ENCODE results near the gene TNFRSF4.
"Not testable (repeated sequence)": the region's sequence is repeated elsewhere in the genome, so short reads cannot be mapped to it uniquely, and the experiment has no call there.

DNA sequence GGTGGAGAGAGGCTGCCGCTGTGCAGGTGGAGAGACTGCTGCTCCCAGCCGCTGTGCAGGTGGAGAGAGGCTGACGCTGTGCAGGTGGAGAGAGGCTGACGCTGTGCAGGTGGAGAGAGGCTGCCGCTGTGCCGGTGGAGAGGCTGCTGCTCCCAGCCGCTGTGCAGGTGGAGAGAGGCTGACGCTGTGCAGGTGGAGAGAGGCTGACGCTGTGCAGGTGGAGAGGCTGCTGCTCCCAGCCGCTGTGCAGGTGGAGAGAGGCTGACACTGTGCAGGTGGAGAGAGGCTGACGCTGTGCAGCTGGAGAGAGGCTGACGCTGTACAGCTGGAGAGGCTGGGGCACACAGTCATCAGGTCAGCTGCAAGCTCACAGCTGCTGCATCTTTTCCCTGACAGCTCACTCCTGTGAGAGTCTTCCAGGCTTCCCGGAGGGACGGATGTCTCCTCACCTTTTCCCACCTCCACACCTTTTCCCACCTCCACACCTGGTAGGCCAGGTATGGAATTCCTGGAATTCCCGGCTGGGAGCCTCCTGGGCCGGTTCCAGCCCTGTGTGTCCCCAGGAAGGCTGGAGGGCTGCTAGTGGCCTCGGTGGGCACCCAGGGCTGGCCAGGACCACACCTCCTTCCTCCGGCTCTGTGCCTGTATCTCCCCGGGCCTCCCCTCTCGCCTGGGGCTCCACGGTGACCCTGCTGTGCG, 37.7 kb downstream of the TNFRSF4 start:
- TF ChIP-seq EZH2 (IDR thresholded peaks at IDR 0.05; ENCODE audit: borderline replicate concordance, low read depth, low read length, severe bottlenecking) = not testable (repeated sequence)
- TF ChIP-seq, protein P1, sequence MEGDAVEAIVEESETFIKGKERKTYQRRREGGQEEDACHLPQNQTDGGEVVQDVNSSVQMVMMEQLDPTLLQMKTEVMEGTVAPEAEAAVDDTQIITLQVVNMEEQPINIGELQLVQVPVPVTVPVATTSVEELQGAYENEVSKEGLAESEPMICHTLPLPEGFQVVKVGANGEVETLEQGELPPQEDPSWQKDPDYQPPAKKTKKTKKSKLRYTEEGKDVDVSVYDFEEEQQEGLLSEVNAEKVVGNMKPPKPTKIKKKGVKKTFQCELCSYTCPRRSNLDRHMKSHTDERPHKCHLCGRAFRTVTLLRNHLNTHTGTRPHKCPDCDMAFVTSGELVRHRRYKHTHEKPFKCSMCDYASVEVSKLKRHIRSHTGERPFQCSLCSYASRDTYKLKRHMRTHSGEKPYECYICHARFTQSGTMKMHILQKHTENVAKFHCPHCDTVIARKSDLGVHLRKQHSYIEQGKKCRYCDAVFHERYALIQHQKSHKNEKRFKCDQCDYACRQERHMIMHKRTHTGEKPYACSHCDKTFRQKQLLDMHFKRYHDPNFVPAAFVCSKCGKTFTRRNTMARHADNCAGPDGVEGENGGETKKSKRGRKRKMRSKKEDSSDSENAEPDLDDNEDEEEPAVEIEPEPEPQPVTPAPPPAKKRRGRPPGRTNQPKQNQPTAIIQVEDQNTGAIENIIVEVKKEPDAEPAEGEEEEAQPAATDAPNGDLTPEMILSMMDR (IDR thresholded peaks at IDR 0.05; ENCODE audit: borderline replicate concordance, extremely low read depth, low read length, poor library complexity, severe bottlenecking) = not testable (repeated sequence)

Measured in DND-41 (cell line).